HG02943 (cell line): ENCODE measurements around the gene FRA10AC1.

Experiments used
- ATAC-seq: cut with Tn5 transposase; IDR thresholded peaks from one replicate; pipeline ENCODE4 v1.9.1; 2021; ENCODE audit warnings: mild to moderate bottlenecking, low read depth, moderate library complexity; ENCODE audit not compliant: unreplicated experiment

The FRA10AC1 gene

GRCh38 chr10:93702210-93703001 is at the start of gene FRA10AC1:
TSS of gene FRA10AC1 (minus strand) at chr10:93702592. CDS start at chr10:93700106, 2,486 bp downstream.
- ATAC-seq, result peak; percentile 79

- no peak for ATAC-seq
Observed at GRCh38 chr10:93751832-93752231, 49.4 kb upstream of the FRA10AC1 start.

- ATAC-seq, result no peak
Observed at GRCh38 chr10:93751124-93751523, 48.7 kb upstream of the FRA10AC1 start.

GRCh38 chr10:93749218-93749799 is 46.9 kb upstream of the FRA10AC1 start:
- no peak for ATAC-seq

- no peak for ATAC-seq
Observed at GRCh38 chr10:93746844-93747284, 44.5 kb upstream of the FRA10AC1 start.

- no peak for ATAC-seq
Observed at GRCh38 chr10:93745408-93746065, 43.1 kb upstream of the FRA10AC1 start.

GRCh38 chr10:93742633-93743349 is 40.4 kb upstream of the FRA10AC1 start:
- ATAC-seq, result no peak

- no peak for ATAC-seq
Observed at GRCh38 chr10:93741367-93741766, 39.0 kb upstream of the FRA10AC1 start.

- ATAC-seq, result no peak
Observed at GRCh38 chr10:93726024-93726423, 23.6 kb upstream of the FRA10AC1 start.

GRCh38 chr10:93723153-93723552 is 20.8 kb upstream of the FRA10AC1 start:
- ATAC-seq, result no peak

GRCh38 chr10:93722550-93722949 is 20.2 kb upstream of the FRA10AC1 start:
- ATAC-seq, result no peak

GRCh38 chr10:93719901-93720300 is 17.5 kb upstream of the FRA10AC1 start:
- ATAC-seq, result no peak

GRCh38 chr10:93718937-93719725 is 16.7 kb upstream of the FRA10AC1 start:
- ATAC-seq, result no peak

- ATAC-seq, result no peak
Observed at GRCh38 chr10:93716766-93717165, 14.4 kb upstream of the FRA10AC1 start.

GRCh38 chr10:93715345-93715744 is 13.0 kb upstream of the FRA10AC1 start:
- ATAC-seq, result peak; percentile 82

GRCh38 chr10:93712593-93712992 is 10.2 kb upstream of the FRA10AC1 start:
- no peak for ATAC-seq

- ATAC-seq, result no peak
Observed at GRCh38 chr10:93711891-93712290, 9.5 kb upstream of the FRA10AC1 start.

GRCh38 chr10:93710333-93710909 is 8.0 kb upstream of the FRA10AC1 start:
- no peak for ATAC-seq

GRCh38 chr10:93707623-93708022 is 5.2 kb upstream of the FRA10AC1 start:
- ATAC-seq, result no peak

- no peak for ATAC-seq
Observed at GRCh38 chr10:93704451-93704850, 2.1 kb upstream of the FRA10AC1 start.
